Measurements from ENCODE around the gene LRIT3.
A peak's percentile ranks its signal among the peaks of the same experiment; 100 is the strongest.

Gene LRIT3

GRCh38 chr4:109921384-109921808 is 73.5 kb downstream of the LRIT3 start:
- TF ChIP-seq EGR1 (IDR thresholded peaks at IDR 0.05) (no peak), CREB1 (IDR thresholded peaks at IDR 0.05; ENCODE audit: low read depth) (no peak), TEAD4 (IDR thresholded peaks at IDR 0.05) (0 out of 2 replicates have a peak, but pooled peaks have one; percentile 20)
